IMR-90 (cell line): Measurements from ENCODE around the gene AFTPH. TPM values are rescaled to one million over a fixed set of nuclear protein-coding genes. Genes with fewer than 3 reads are reported as not detected.
A peak's percentile ranks its signal among the peaks of the same experiment; 100 is the strongest.

ENCODE experiments used
- ATAC-seq: fragments of 200-7000 bp; cut with Tn5 transposase; 2 replicates; pipeline ENCODE4 v1.9.1; 2020; ENCODE audit warnings: low read depth, mild to moderate bottlenecking, moderate library complexity
- BruUV-seq: library from RNA; stranded (reverse); fragments of 400-500 nt; replicated peaks from 2 replicates; lab custom pipeline; 2021; lab: Mats Ljungman, UMichigan
- CTCF ChIA-PET: fragments of 300-600 bp; formaldehyde crosslinking; extraction: SDS; loops from one replicate; lab custom pipeline; 2021; ENCODE audit warnings: antibody characterized with exemption; lab: Yijun Ruan, JAX
- POLR2A ChIA-PET: fragments of 300-600 bp; sonication (Branson Sonifier 250); formaldehyde crosslinking; loops from one replicate; lab custom pipeline; 2022; ENCODE audit warnings: antibody characterized with exemption; ENCODE audit not compliant: unreplicated experiment; lab: Charles Lee
- DNase-seq: peaks from one replicate; pipeline ENCODE4 v3.0.0; 2013
- H2AFZ ChIP-seq: replicated peaks from 2 replicates; pipeline ENCODE3; 2013; ENCODE audit warnings: low read length, mild to moderate bottlenecking; ENCODE audit not compliant: poor library complexity
- H2AK5ac ChIP-seq: 2 replicates; pipeline ENCODE4 v1.6.1; 2013; ENCODE audit warnings: low read depth, low read length, inconsistent platforms
- H2AK9ac ChIP-seq: replicated peaks from 2 replicates; pipeline ENCODE3; 2013; ENCODE audit warnings: mild to moderate bottlenecking, low read depth, low read length, moderate library complexity; ENCODE audit not compliant: poor library complexity
- H2BK120ac ChIP-seq: 2 replicates; pipeline ENCODE4 v1.6.1; 2013; ENCODE audit warnings: low read depth, low read length, inconsistent platforms
- H2BK15ac ChIP-seq: 3 replicates; pipeline ENCODE4 v1.6.1; 2013; ENCODE audit warnings: low read depth, low read length, inconsistent platforms
- H2BK20ac ChIP-seq: 2 replicates; pipeline ENCODE4 v1.6.1; 2013; ENCODE audit warnings: low read depth, mild to moderate bottlenecking, inconsistent platforms, low read length, moderate library complexity
- H2BK5ac ChIP-seq: 2 replicates; pipeline ENCODE4 v1.6.1; 2013; ENCODE audit warnings: mild to moderate bottlenecking, low read depth, low read length, inconsistent platforms; ENCODE audit not compliant: poor library complexity, severe bottlenecking
- H3K14ac ChIP-seq: replicated peaks from 2 replicates; pipeline ENCODE4 v1.6.1; 2013; ENCODE audit warnings: low read depth, low read length, inconsistent platforms
- H3K18ac ChIP-seq: 2 replicates; pipeline ENCODE4 v1.6.1; 2013; ENCODE audit warnings: low read depth, low read length, control low read depth
- H3K23ac ChIP-seq: 2 replicates; pipeline ENCODE4 v1.6.1; 2013; ENCODE audit warnings: low read depth, low read length, inconsistent platforms
- H3K27ac ChIP-seq: 2 replicates; pipeline ENCODE4 v1.5.1; 2013; ENCODE audit warnings: mild to moderate bottlenecking, control low read depth, low read length; ENCODE audit not compliant: insufficient read depth
- H3K27me3 ChIP-seq: 2 replicates; pipeline ENCODE4 v1.6.1; 2013; ENCODE audit warnings: low read length; ENCODE audit not compliant: control insufficient read depth, insufficient read depth
- H3K36me3 ChIP-seq: 2 replicates; pipeline ENCODE4 v1.6.1; 2013; ENCODE audit warnings: low read length, mixed read lengths; ENCODE audit not compliant: control insufficient read depth, insufficient read depth
- H3K4ac ChIP-seq: 2 replicates; pipeline ENCODE4 v1.6.1; 2013; ENCODE audit warnings: low read depth, low read length, inconsistent platforms
- H3K4me1 ChIP-seq: 2 replicates; pipeline ENCODE4 v1.6.1; 2013; ENCODE audit warnings: low read length, mixed read lengths; ENCODE audit not compliant: control insufficient read depth, insufficient read depth
- H3K4me2 ChIP-seq: 2 replicates; pipeline ENCODE4 v1.6.1; 2013; ENCODE audit warnings: low read depth, mild to moderate bottlenecking, control low read depth, low read length, moderate library complexity
- H3K4me3 ChIP-seq: 2 replicates; pipeline ENCODE4 v1.5.1; 2013; ENCODE audit warnings: low read depth, mild to moderate bottlenecking, control low read depth, low read length, moderate library complexity; ENCODE audit not compliant: insufficient read depth
- H3K56ac ChIP-seq: 2 replicates; pipeline ENCODE4 v1.6.1; 2013; ENCODE audit warnings: low read length, inconsistent platforms; ENCODE audit not compliant: insufficient read depth; ENCODE audit errors: extremely low read depth
- H3K79me1 ChIP-seq, 2 experiments: 2 replicates each; pipeline ENCODE4 v1.6.1; 2013; ENCODE audit warnings: low read length in 2 of 2, inconsistent platforms in 1 of 2, low read depth in 1 of 2
- H3K9ac ChIP-seq: 2 replicates; pipeline ENCODE4 v1.6.1; 2013; ENCODE audit warnings: low read depth, low read length, control low read depth
- H3K9me1 ChIP-seq: 2 replicates; pipeline ENCODE4 v1.6.1; 2013; ENCODE audit warnings: low read length, inconsistent platforms; ENCODE audit not compliant: insufficient read depth
- H3K9me3 ChIP-seq: 2 replicates; pipeline ENCODE4 v1.6.1; 2013; ENCODE audit warnings: low read length; ENCODE audit not compliant: control insufficient read depth, insufficient read depth
- H4K20me1 ChIP-seq: 2 replicates; pipeline ENCODE4 v1.6.1; 2013; ENCODE audit warnings: low read length, inconsistent platforms; ENCODE audit not compliant: insufficient read depth
- H4K5ac ChIP-seq: 2 replicates; pipeline ENCODE4 v1.6.1; 2013; ENCODE audit warnings: mild to moderate bottlenecking, low read depth, low read length, control low read depth
- H4K8ac ChIP-seq, 2 experiments: 2 replicates each; pipeline ENCODE4 v1.6.1; 2013; ENCODE audit warnings: low read depth in 2 of 2, low read length in 2 of 2, control low read depth in 1 of 2, inconsistent platforms in 1 of 2
- H4K91ac ChIP-seq: 2 replicates; pipeline ENCODE4 v1.6.1; 2013; ENCODE audit warnings: low read depth, low read length, inconsistent platforms; ENCODE audit not compliant: insufficient read depth
- BHLHE40 ChIP-seq: fragments of 150-350 bp; IDR thresholded peaks from 2 replicates; pipeline ENCODE4 v1.6.1; 2016; ENCODE audit warnings: mild to moderate bottlenecking, low read depth, low read length
- CEBPB ChIP-seq: IDR thresholded peaks from 2 replicates; pipeline ENCODE4 v1.6.1; 2012; ENCODE audit warnings: low read depth, low read length, improper control_type of control experiment
- CHD1 ChIP-seq: IDR thresholded peaks from 2 replicates; pipeline ENCODE4 v1.6.1; 2012; ENCODE audit warnings: low read depth, low read length, improper control_type of control experiment
- FOS ChIP-seq: fragments of 150-350 bp; IDR thresholded peaks from 2 replicates; pipeline ENCODE4 v1.6.1; 2016; ENCODE audit warnings: low read depth, low read length
- MAFK ChIP-seq: IDR thresholded peaks from 2 replicates; pipeline ENCODE4 v1.6.1; 2012; ENCODE audit warnings: low read depth, low read length, improper control_type of control experiment
- MAZ ChIP-seq: IDR thresholded peaks from 2 replicates; pipeline ENCODE4 v1.6.1; 2012; ENCODE audit warnings: low read depth, mild to moderate bottlenecking, low read length, improper control_type of control experiment, moderate library complexity, borderline replicate concordance
- MXI1 ChIP-seq: IDR thresholded peaks from 2 replicates; pipeline ENCODE4 v1.6.1; 2012; ENCODE audit warnings: low read depth, mild to moderate bottlenecking, low read length, moderate library complexity, borderline replicate concordance
- NFE2L2 ChIP-seq: fragments of 150-350 bp; IDR thresholded peaks from 2 replicates; pipeline ENCODE4 v1.6.1; 2016; ENCODE audit warnings: low read depth, mild to moderate bottlenecking, low read length
- POLR2A ChIP-seq: IDR thresholded peaks from 2 replicates; pipeline ENCODE4 v1.6.1; 2012; ENCODE audit warnings: mild to moderate bottlenecking, low read depth, low read length
- RAD21 ChIP-seq: IDR thresholded peaks from 2 replicates; pipeline ENCODE4 v1.6.1; 2012; ENCODE audit warnings: low read length, improper control_type of control experiment
- RCOR1 ChIP-seq: IDR thresholded peaks from 2 replicates; pipeline ENCODE4 v1.6.1; 2012; ENCODE audit warnings: mild to moderate bottlenecking, low read length, improper control_type of control experiment; ENCODE audit not compliant: insufficient replicate concordance
- RFX5 ChIP-seq: IDR thresholded peaks from 2 replicates; pipeline ENCODE4 v1.8.0; 2012; ENCODE audit warnings: low read depth, mild to moderate bottlenecking, low read length, moderate library complexity
- SMC3 ChIP-seq: fragments of 150-350 bp; IDR thresholded peaks from 2 replicates; pipeline ENCODE4 v1.6.1; 2016; ENCODE audit warnings: low read depth, mild to moderate bottlenecking, antibody characterized with exemption, low read length, moderate library complexity
- WGBS, 2 experiments: methylation state at CpG; one replicate each; pipeline versions ENCODE4 v1.1.5 to v1.1.7; 2013; ENCODE audit warnings: missing lambda C conversion rate in 2 of 2; ENCODE audit not compliant: insufficient read length in 1 of 2; ENCODE audit errors: extremely low coverage in 2 of 2; 5-methylcytosine and 5-hydroxymethylcytosine counted together
- dilution Hi-C: fragments of 300-500 bp; cut with HindIII; formaldehyde crosslinking; loops from one replicate; pipeline ENCODE4 v1.14.3; 2018; ENCODE audit warnings: low sequenced_read_pairs; ENCODE audit not compliant: unreplicated experiment
- in situ Hi-C: fragments of 300-500 bp; cut with MboI; formaldehyde crosslinking; loops from 3 replicates; pipeline ENCODE4 v1.14.3; 2019; ENCODE audit warnings: low sequenced_read_pairs, inconsistent platforms, mixed read lengths
- intact Hi-C: fragments of 100-400 bp; cut with micrococcal nuclease; formaldehyde crosslinking; loops from 2 replicates; pipeline ENCODE4 v1.10.0; 2022
- polyA plus RNA-seq, 3 experiments: library from polyadenylated mRNA; depleted of rRNA; stranded (reverse); fragments of >200 nt; gene quantifications; 2 replicates each; pipeline ENCODE4 v1.2.3, GENCODE V29; 2012; ENCODE audit warnings: low replicate concordance in 1 of 3
- total RNA-seq: library from RNA; depleted of rRNA; stranded (reverse); fragments of >200 nt; gene quantifications from 2 replicates; pipeline ENCODE4 v1.2.3, GENCODE V29; 2012
- TF ChIP-seq, protein P1 (sequence below): conservative IDR thresholded peaks from 2 replicates; pipeline ENCODE4 v1.5.1; 2012; ENCODE audit warnings: mild to moderate bottlenecking, low read depth, low read length, improper control_type of control experiment
- TF ChIP-seq, protein P2 (sequence below): fragments of 150-350 bp; IDR thresholded peaks from 2 replicates; pipeline ENCODE4 v1.6.1; 2017; ENCODE audit warnings: mild to moderate bottlenecking, antibody characterized with exemption, low read length, low read depth

Gene AFTPH
- total and polyA plus RNA-seq, 2 of the 4 experiments (the other 2 are of a cell fraction): 9.4 to 19.9 TPM

DNA sequence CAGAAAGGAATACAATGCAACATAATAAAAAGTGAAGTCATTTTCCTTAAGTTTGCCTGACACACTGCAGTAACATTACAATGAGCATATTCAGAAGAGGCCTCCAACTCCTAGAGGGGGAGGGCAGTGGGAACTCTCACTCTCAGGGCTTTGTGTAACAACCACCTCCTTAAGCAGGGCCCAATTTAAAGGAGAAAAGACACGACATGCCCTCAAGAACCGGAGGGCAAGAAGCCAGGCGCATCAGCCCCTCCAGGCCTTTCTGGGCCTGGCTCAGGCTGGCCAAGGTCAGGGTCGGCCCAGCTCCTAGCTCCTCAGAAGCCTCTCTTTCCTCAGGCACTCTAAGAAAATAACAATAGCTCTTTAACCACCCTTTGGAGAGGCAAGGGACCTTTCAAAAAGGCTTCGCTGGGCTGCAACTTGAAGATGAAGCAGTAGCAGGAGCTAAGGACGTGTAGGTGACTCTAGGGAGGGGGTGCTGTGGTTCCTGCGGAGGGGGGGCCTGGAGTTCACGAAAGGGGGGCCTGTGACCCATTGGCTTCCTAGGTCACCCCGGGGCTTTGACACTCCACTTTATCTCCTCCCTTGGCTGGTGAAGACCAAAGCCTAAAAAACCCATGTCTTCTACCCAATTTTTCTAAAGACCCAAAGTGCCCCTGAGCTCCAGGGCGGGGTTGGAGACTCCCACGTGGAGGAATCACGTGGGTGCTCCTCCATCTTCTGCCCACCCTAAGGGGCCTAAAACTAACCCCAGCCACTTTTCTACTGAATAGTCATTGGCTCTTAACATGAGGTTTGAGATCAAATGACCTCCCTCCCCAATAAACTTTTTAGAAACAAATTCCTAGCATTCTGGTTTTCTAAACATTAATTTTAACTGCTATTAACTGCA lies 116.3 kb downstream of the AFTPH start:
- H3K9ac ChIP-seq: no peak overlapping the region
- no peak overlapping the region; the same call in 1 of the 2 replicates for H4K5ac ChIP-seq
- ChIA-PET CTCF (interaction anchor here (0.7 kb wide), 1 partner anchor 11 kb away, joined by 3 read pairs; no protein-coding TSS in a partner anchor), POLR2A (no interaction called here)
- intact Hi-C loops (loop anchor here (10.0 kb wide), 1 partner anchor 404 kb away; no protein-coding TSS in a partner anchor), dilution Hi-C loops (no loop called here), in situ Hi-C loops (no loop called here)
- H2AK9ac ChIP-seq: no peak overlapping the region
- no peak overlapping the region for H3K14ac ChIP-seq
- H3K4me3 ChIP-seq: no peak overlapping the region
- H3K9me3 ChIP-seq: no peaks in the 10 kb centered on the region
- H3K36me3 ChIP-seq: peaks cover 9% of the 10 kb centered on the region
- peaks cover 78% of the 10 kb centered on the region for H4K20me1 ChIP-seq
- H2AFZ ChIP-seq: no peak overlapping the region
- H2BK5ac ChIP-seq: no peak overlapping the region
- no peak overlapping the region for H3K4me2 ChIP-seq
- H2BK20ac ChIP-seq: no peak overlapping the region
- no peak overlapping the region for H3K23ac ChIP-seq
- H3K79me1 ChIP-seq: peaks cover 39 to 85% of the 10 kb centered on the region in 2 experiments
- H2AK5ac ChIP-seq: no peak overlapping the region
- no peaks in the 10 kb centered on the region for H3K27me3 ChIP-seq
- no peak overlapping the region for H3K27ac ChIP-seq
- H3K4me1 ChIP-seq: peaks cover 15% of the 10 kb centered on the region
- H2BK15ac ChIP-seq: no peak overlapping the region
- H4K8ac ChIP-seq: no peak overlapping the region
- ATAC-seq (no peak), DNase-seq (peak; percentile 53)
- no peak overlapping the region for H3K18ac ChIP-seq
- no peak overlapping the region for H3K4ac ChIP-seq
- H3K9me1 ChIP-seq: peaks cover 27% of the 10 kb centered on the region
- no peak overlapping the region for H4K91ac ChIP-seq
- no TSS peak for BruUV-seq
- no peak overlapping the region for H3K56ac ChIP-seq
- WGBS, 2 experiments: 67% methylated on average over 1 of the region's 12 CpGs; no CpG with 5 or more reads in 1 of the 2 experiments
- no peak overlapping the region for H2BK120ac ChIP-seq
- TF ChIP-seq MXI1: no peak
- no peak for TF ChIP-seq CEBPB
- no peak for TF ChIP-seq MAFK
- TF ChIP-seq, protein P1, sequence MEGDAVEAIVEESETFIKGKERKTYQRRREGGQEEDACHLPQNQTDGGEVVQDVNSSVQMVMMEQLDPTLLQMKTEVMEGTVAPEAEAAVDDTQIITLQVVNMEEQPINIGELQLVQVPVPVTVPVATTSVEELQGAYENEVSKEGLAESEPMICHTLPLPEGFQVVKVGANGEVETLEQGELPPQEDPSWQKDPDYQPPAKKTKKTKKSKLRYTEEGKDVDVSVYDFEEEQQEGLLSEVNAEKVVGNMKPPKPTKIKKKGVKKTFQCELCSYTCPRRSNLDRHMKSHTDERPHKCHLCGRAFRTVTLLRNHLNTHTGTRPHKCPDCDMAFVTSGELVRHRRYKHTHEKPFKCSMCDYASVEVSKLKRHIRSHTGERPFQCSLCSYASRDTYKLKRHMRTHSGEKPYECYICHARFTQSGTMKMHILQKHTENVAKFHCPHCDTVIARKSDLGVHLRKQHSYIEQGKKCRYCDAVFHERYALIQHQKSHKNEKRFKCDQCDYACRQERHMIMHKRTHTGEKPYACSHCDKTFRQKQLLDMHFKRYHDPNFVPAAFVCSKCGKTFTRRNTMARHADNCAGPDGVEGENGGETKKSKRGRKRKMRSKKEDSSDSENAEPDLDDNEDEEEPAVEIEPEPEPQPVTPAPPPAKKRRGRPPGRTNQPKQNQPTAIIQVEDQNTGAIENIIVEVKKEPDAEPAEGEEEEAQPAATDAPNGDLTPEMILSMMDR: no peak
- TF ChIP-seq RCOR1: no peak
- TF ChIP-seq RFX5: no peak
- TF ChIP-seq SMC3: no peak
- TF ChIP-seq BHLHE40: no peak
- TF ChIP-seq CHD1: no peak
- no peak for TF ChIP-seq NFE2L2
- TF ChIP-seq RAD21: no peak
- no peak for TF ChIP-seq POLR2A
- no peak for TF ChIP-seq FOS
- TF ChIP-seq, protein P2, sequence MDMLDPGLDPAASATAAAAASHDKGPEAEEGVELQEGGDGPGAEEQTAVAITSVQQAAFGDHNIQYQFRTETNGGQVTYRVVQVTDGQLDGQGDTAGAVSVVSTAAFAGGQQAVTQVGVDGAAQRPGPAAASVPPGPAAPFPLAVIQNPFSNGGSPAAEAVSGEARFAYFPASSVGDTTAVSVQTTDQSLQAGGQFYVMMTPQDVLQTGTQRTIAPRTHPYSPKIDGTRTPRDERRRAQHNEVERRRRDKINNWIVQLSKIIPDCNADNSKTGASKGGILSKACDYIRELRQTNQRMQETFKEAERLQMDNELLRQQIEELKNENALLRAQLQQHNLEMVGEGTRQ: no peak
- no peak for TF ChIP-seq MAZ
